ENCODE data around the gene CCDC178.
"Not testable (repeated sequence)": the region's sequence is repeated elsewhere in the genome, so short reads cannot be mapped to it uniquely, and the experiment has no call there.

CCDC178 gene

GRCh38 chr18:33440060-33441043 lies at the start of gene CCDC178:
Gene CCDC178 (minus strand): TSS chr18:33440721. CDS start chr18:33412088, 28,633 bp downstream.
- DNase-seq: no peak

GRCh38 chr18:33483908-33484307 lies 43.4 kb upstream of the CCDC178 start:
- no peak for DNase-seq

GRCh38 chr18:33472509-33472908 lies 32.0 kb upstream of the CCDC178 start:
- no peak for DNase-seq

DNA sequence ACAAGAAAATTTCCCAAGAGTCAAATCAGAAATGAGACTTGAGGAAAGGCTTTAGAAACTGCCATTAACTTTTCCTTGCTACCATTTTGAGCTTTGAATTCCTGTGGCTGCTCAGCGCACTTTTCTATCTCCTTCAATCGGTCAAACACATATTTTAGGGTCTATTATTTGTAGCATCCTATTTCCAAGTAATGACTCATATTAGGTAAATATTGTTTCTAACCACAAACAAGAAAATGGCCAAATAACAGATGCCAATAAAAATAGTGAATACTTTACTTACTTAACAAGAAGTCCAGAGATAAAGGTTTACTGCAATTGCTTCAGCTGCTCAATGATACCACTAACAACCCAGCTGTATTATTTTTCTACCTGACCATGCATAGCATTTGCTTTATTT lies 29.7 kb upstream of the CCDC178 start:
- DNase-seq: no peak

GRCh38 chr18:33469699-33470098 lies 29.2 kb upstream of the CCDC178 start:
- DNase-seq: no peak

- no peak for DNase-seq
Measured at GRCh38 chr18:33467531-33467930, 27.0 kb upstream of the CCDC178 start.

DNA sequence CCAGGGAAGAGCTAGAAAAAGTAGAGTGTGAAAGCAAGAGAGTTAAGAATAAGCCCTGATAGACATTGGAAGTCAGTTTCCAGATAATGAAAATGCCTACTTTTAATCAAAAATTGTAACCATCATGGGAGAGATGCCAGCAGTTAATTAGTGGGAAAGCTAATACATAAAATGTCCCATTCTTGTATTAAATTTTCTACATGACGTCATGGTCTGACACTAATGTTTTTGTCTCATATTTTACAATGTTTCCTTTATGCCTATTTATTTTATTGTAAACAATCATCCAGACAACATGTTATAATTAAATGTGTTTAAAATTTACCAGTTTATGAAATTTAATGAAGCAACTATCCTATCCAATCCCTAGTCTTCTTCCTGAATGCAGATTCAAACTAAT lies 26.3 kb upstream of the CCDC178 start:
- DNase-seq: no peak

DNA sequence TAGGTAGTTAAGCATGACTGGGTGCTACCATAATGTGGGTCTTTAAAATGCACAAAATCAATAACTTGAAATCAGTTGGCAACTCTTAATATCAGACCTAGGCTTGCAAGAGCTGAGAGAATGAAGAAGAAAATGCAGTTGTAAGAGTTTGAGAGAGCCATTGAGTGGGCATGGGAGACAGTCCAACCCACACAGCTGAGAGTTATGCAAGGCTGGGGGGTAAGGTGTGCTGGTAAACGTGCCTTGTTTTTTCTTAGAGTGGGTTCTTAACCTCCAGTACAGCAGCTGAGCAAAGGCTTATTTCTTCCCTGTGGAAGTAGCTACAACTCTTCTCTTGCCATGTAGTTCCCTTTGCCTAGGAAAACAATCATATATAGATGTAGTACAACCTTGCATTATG lies 20.2 kb upstream of the CCDC178 start:
- no peak for DNase-seq

- no peak for DNase-seq
Measured at GRCh38 chr18:33459612-33460011, 19.1 kb upstream of the CCDC178 start.

DNA sequence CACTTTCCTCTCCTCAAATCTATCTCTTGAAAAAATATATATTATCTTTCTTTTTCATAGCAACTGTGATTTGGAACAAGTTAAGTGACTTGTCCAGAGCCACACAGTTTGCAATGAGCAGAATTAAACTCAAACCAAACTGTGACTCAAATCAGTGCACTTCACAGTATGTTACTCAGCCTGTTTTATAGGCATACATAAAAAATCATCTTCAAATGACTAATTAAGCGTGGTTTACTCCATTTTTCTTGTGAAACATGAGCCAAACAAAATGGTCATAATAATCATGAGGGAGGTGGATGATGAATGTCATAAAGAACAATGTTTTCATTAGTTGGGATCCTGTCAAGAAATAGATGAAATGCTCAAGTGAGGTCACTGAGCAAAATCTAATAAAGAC lies 6.1 kb upstream of the CCDC178 start:
- no peak for DNase-seq

DNA sequence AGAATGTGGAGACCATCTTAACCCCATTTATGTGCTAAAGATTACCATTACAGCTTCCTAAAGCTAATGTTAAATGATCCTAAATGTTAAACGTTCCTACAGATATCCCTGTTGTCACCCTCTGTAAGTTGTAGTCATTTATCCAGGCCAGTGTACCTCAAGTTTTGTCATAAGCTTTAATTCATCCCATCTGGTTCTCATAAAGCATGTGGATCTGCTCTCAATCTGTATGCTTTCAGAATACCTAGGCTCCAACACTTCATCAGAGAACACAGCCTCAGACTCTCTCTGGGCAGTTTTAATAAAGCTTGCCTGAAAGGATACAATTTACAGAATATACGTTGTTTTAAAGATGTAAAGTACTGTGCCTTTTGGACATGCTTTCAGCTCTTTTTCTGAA lies 4.2 kb upstream of the CCDC178 start:
- DNase-seq: no peak

GRCh38 chr18:33432857-33433256 lies 7.7 kb downstream of the CCDC178 start:
- no peak for DNase-seq

GRCh38 chr18:33427549-33427948 lies 13.0 kb downstream of the CCDC178 start:
- no peak for DNase-seq

DNA sequence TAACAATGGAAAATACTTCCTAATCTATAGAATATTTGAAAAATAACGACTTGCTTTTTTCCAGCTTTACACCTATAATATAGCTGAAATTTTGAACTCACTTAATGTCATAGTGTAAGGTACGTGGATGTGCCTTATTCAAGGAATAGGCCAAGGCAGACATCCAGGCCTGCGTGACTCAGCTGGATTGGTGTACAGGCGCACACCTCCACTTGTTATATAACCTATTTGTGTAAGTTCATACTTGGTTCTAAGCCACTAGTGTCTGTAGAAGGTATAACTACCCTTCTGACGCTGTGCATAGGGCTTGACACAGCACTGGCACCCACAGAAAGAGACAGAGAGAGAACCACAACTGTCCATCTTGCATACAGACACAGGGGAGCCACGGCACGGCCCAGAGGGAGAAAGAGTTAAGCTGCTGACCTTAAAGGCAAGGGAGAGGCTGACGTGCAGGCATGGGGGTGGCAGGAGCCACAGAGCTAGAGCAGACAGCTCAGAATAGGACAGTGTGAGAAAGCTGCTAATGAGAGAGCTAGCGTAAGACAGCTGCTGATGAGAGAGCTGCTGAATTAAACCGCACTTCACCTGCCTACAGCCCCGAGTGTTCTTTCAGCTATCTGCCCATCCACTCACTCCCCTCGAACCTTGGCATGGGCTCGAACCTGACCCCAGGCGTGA lies 16.1 kb downstream of the CCDC178 start:
- no peak for DNase-seq

DNA sequence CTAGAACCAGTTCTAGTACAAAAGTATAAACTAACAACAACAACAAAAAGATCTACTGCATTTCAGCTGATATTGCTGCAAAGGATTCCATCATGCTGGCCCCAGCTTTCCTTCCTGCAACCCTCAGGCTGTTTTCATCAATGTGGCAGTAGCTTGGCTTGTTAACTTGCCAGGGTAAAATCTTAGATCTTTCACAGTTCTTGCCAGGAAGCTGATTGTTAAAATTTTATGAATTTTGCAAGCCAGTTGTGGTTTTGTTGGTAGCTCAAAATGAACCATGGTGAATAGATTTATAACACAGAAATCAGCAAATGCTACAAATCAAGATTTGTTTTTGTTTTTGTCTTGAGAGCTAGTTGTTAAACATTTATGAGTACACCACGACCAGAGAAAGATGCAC lies 19.3 kb downstream of the CCDC178 start:
- DNase-seq: no peak

DNA sequence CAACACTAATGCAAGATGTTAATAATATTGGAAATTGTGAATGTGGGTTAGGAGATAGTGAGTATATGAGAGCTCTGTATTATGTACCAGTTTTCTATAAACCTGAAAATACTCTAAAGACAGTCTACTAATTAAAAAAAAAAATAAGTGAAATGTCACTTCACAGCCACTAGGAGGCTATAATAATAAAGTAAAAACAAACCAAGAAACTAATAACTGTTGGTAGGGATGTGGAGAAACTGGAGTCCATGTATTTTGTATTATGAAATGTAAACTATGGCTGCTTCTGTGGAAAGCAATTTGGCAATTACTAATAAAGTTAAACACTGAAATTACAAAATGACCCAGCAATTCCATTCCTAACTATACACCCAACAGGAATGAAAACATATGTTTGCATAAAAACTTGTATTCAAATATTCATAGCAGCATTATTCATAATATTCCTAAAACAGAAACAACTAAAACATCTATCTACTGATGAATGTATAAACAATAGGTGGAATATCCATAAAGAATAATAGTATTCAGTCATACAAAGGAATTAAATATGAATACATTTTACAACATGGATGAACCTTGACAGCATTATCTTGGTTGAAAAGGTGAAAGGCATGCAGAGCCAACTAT lies 36.2 kb downstream of the CCDC178 start:
- no peak for DNase-seq

DNA sequence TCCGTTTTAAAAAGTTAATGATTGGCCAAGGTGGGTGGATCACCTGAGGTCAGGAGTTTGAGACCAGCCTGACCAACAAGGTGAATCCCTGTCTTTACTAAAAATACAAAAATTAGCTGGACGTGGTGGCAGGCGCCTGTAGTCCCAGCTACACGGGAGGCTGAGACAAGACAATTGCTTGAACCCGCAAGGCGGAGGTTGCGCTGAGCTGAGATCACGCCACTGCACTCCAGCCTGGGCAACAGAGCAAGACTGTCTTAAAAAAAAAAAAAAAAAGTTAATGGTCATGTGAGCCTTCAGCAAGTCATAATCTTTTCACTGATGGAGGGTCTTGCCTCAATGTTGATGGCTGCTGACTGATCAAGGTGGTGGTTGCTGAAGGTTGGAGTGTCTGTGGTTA lies 41.6 kb downstream of the CCDC178 start:
- not testable (repeated sequence) for DNase-seq

GRCh38 chr18:33375829-33376228 lies 64.7 kb downstream of the CCDC178 start:
- DNase-seq: no peak

GRCh38 chr18:33372442-33372841 lies 68.1 kb downstream of the CCDC178 start:
- DNase-seq: no peak

DNA sequence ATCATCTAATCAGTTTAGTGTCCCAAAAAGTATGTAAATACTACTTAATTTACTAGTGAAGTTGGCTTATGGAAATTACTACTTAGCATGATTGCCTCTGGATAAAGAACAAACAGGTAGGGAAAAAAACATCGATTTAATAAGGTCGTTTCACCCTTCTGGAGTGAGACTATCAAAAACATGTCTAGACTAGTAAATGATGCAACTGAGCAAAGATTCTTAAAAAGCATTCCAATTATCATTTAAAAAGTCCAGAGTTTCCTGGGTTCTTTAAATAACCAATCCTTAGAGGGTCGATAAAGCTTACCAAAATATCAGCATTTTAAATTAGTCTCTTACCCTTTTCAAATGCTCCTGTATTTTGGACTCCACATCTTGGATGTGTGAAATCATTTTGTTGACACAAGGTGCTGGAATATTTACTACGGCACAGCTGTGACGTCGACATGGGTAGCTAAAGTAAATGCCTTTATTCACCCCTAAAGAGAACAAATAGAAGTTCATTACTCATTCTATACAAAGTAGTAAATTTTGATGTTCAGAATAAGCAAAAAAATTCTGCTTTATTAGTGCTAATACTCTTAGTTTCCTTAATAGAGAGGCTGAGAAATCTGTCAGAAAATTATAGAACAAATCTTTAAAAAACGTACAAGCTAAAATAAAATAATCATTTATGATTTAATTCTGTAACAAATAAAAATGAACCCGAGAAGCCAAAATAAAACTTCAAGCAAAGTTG lies 70.6 kb downstream of the CCDC178 start:
- DNase-seq: no peak

DNA sequence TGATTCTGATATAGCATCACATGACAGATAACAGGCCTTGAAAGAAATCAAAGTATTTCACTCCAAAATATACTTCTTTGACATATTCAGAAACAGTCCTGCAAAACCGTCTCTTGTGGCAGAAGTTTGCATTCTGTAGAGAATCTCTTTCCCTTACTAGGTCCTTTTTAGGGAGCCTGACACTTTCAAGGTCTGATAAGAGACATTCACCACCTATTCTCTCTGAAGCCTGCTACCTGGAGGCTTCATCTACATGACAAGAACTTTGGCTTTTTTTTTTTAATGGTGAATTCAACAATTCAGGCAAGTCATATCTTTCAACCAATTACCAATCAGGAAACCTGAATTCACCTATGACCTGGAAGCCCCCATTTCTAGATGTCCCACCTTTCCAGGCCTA lies 83.8 kb downstream of the CCDC178 start:
- DNase-seq: no peak

GRCh38 chr18:33355756-33356155 lies 84.8 kb downstream of the CCDC178 start:
- DNase-seq: no peak

DNA sequence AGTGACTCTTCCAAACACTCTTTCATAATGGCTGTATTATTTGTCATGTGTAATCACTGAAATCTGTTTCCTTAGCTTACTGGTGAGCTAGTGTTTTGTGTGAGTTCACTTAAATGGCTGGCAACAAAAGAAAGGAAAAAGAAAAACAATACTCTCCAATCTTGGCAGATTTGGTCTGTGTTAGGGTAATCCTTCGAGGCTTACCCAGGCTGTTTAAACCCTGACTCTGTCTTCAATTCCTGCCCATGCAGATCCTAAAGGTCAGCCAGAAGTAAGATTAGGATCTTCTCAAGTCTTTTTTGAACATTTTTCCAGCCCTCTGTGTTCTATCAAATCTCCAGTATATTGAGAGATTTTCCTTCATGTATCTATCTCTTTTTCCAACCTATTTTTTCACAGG lies 85.3 kb downstream of the CCDC178 start:
- no peak for DNase-seq

Data from stimulated activated CD4-positive, alpha-beta T cell treated with anti-CD3 and anti-CD28 coated beads, Interleukin-2, amount 100 ng/mL, for 24 hours (primary cell).